PC-3 (cell line): Measurements from ENCODE around the gene ARHGEF3. TPM values are rescaled to one million over a fixed set of nuclear protein-coding genes. Genes with fewer than 3 reads are reported as not detected.

ENCODE experiments used
- ATAC-seq: fragments of 200-7000 bp; cut with Tn5 transposase; 2 replicates; pipeline ENCODE4 v1.9.1; 2020; ENCODE audit warnings: mild to moderate bottlenecking, moderate library complexity
- BruUV-seq: library from RNA; stranded (reverse); fragments of 400-500 nt; replicated peaks from 2 replicates; lab custom pipeline; 2021; lab: Mats Ljungman, UMichigan
- CTCF ChIA-PET: fragments of 300-600 bp; sonication (Branson Sonifier 250); formaldehyde crosslinking; loops from one replicate; lab custom pipeline; 2022; ENCODE audit warnings: antibody characterized with exemption; lab: Charles Lee
- POLR2A ChIA-PET: fragments of 300-600 bp; sonication (Branson Sonifier 250); formaldehyde crosslinking; loops from one replicate; lab custom pipeline; 2022; ENCODE audit warnings: antibody characterized with exemption; ENCODE audit not compliant: unreplicated experiment; lab: Charles Lee
- DNase-seq: peaks from one replicate; pipeline ENCODE4 v3.0.0-alpha.2; 2015
- H2AFZ ChIP-seq: fragments of 300-600 bp; sonication (generic); 2 replicates; pipeline ENCODE4 v1.6.0; 2016; ENCODE audit warnings: antibody characterized with exemption, low read length
- H3F3A ChIP-seq: fragments of 300-600 bp; sonication (generic); one replicate; pipeline ENCODE4 v1.6.0; 2017; ENCODE audit warnings: antibody characterized with exemption, low read length, control low read depth, mild to moderate bottlenecking; ENCODE audit not compliant: unreplicated experiment
- H3K27ac ChIP-seq: fragments of 300-600 bp; sonication (generic); 2 replicates; pipeline ENCODE4 v1.5.1; 2016; ENCODE audit warnings: mild to moderate bottlenecking, low read length
- H3K27me3 ChIP-seq: fragments of 300-600 bp; sonication (generic); 2 replicates; pipeline ENCODE4 v1.6.1; 2016; ENCODE audit warnings: low read length, mixed read lengths
- H3K36me3 ChIP-seq: fragments of 300-600 bp; sonication (generic); 2 replicates; pipeline ENCODE4 v1.6.1; 2016; ENCODE audit warnings: low read depth, mixed run types, low read length, mixed read lengths
- H3K4me1 ChIP-seq: fragments of 300-600 bp; sonication (generic); 2 replicates; pipeline ENCODE4 v1.5.1; 2016; ENCODE audit warnings: low read length; ENCODE audit not compliant: insufficient read depth
- H3K4me2 ChIP-seq: fragments of 300-600 bp; sonication (generic); 2 replicates; pipeline ENCODE4 v1.6.0; 2016; ENCODE audit warnings: low read length
- H3K4me3 ChIP-seq: fragments of 300-600 bp; sonication (generic); 2 replicates; pipeline ENCODE4 v1.5.1; 2016; ENCODE audit warnings: mild to moderate bottlenecking, low read length, mixed read lengths
- H3K79me2 ChIP-seq: fragments of 300-600 bp; sonication (generic); 2 replicates; pipeline ENCODE4 v1.6.1; 2017; ENCODE audit warnings: low read length, mixed read lengths
- H3K9ac ChIP-seq: fragments of 300-600 bp; sonication (generic); 2 replicates; pipeline ENCODE4 v1.6.0; 2016; ENCODE audit warnings: mild to moderate bottlenecking, low read length
- H3K9me2 ChIP-seq: fragments of 300-600 bp; sonication (generic); replicated peaks from 2 replicates; pipeline ENCODE4 v1.6.1; 2016; ENCODE audit warnings: mixed run types, low read length, mixed read lengths
- H3K9me3 ChIP-seq: fragments of 300-600 bp; sonication (generic); 2 replicates; pipeline ENCODE4 v1.6.1; 2016; ENCODE audit warnings: low read length, mixed read lengths
- H4K20me1 ChIP-seq: fragments of 300-600 bp; sonication (generic); 2 replicates; pipeline ENCODE4 v1.6.1; 2016; ENCODE audit warnings: low read length, mixed read lengths
- CTCF ChIP-seq: fragments of 300-600 bp; sonication (generic); conservative IDR thresholded peaks from 2 replicates; pipeline ENCODE4 v1.5.1; 2017; ENCODE audit warnings: antibody characterized with exemption, low read depth, mild to moderate bottlenecking, low read length
- EZH2 ChIP-seq: fragments of 300-600 bp; sonication (generic); IDR thresholded peaks from one replicate; pipeline ENCODE4 v1.6.1; 2017; ENCODE audit warnings: antibody characterized with exemption, mild to moderate bottlenecking, low read length; ENCODE audit not compliant: unreplicated experiment
- EZH2phosphoT487 ChIP-seq: fragments of 300-600 bp; sonication (generic); IDR thresholded peaks from 2 replicates; pipeline ENCODE4 v1.6.1; 2018; ENCODE audit warnings: mild to moderate bottlenecking, antibody characterized with exemption, low read length, borderline replicate concordance
- intact Hi-C: fragments of 100-400 bp; cut with micrococcal nuclease; formaldehyde crosslinking; loops from 2 replicates; pipeline ENCODE4 v1.9.0; 2023
- total RNA-seq: library from RNA; depleted of rRNA; stranded (reverse); fragments of >200 nt; gene quantifications from 2 replicates; pipeline ENCODE4 v1.2.3, GENCODE V29; 2014

The ARHGEF3 gene
- total RNA-seq, 1 experiment from 2014 or later = 8.7 TPM

DNA sequence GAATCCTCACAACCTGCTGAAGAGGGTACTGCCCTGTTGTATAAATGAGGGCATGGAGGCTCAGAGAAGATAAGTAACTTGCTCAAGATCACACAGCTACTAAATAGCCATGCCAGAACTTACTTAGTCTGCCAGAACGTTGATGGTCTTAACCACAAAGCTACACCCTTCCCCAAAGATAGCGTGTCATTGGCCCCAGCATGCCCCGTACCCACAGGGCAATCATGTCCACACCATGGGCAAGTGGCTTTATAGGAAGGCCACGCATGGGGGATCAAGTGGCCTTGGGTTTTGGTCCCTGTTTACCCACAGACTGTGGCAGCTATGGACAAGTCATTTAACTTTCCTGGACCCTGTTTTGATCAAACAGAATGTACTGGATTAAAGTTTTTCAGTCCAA, 15.9 kb upstream of the ARHGEF3 start:
- Histone ChIP-seq H3F3A (no peaks in the 10 kb centered on the region), H4K20me1 (no peaks in the 10 kb centered on the region), H3K4me1 (peaks cover 32% of the 10 kb centered on the region), H3K9ac (no peak overlapping the region), H3K9me3 (no peaks in the 10 kb centered on the region), H3K4me3 (no peak overlapping the region), H2AFZ (no peak overlapping the region), H3K9me2 (no peaks in the 10 kb centered on the region), H3K27me3 (no peaks in the 10 kb centered on the region), H3K4me2 (no peak overlapping the region), H3K27ac (no peak overlapping the region), H3K36me3 (no peaks in the 10 kb centered on the region), H3K79me2 (no peaks in the 10 kb centered on the region)
- no TSS peak for BruUV-seq
- intact Hi-C loops = loop anchor here (2.0 kb wide), 1 partner anchor 23 kb away; no protein-coding TSS in a partner anchor
- CTCF ChIA-PET = interaction anchor here (1.6 kb wide), 1 partner anchor 16 kb away, joined by 4 read pairs; the partner anchor contains the start of gene ARHGEF3
- TF ChIP-seq EZH2 = no peak
- TF ChIP-seq EZH2phosphoT487 = no peak
- ATAC-seq (no peak), DNase-seq (no peak)
- POLR2A ChIA-PET = no interaction called here

- ChIA-PET POLR2A (interaction anchor here (0.6 kb wide), 1 partner anchor 677 kb away, joined by 3 read pairs; no protein-coding TSS in a partner anchor), CTCF (no interaction called here)
- no peaks in the 10 kb centered on the region for H3K79me2 ChIP-seq
- no peak overlapping the region for H3K9ac ChIP-seq
- H3K36me3 ChIP-seq = no peaks in the 10 kb centered on the region
- H3K4me2 ChIP-seq = no peak overlapping the region
- no peak overlapping the region for H3K4me3 ChIP-seq
- H2AFZ ChIP-seq = no peak overlapping the region
- H3F3A ChIP-seq = no peaks in the 10 kb centered on the region
- intact Hi-C loops = no loop called here
- no peak overlapping the region for H3K27ac ChIP-seq
- no TSS peak for BruUV-seq
- no peak for DNase-seq
- no peak for TF ChIP-seq EZH2
- TF ChIP-seq CTCF = no peak
- TF ChIP-seq EZH2phosphoT487 = no peak
- H3K9me3 ChIP-seq = no peaks in the 10 kb centered on the region
- no peaks in the 10 kb centered on the region for H3K9me2 ChIP-seq
- no peaks in the 10 kb centered on the region for H3K27me3 ChIP-seq
- peaks cover 47% of the 10 kb centered on the region for H3K4me1 ChIP-seq
- H4K20me1 ChIP-seq = no peaks in the 10 kb centered on the region
- no peak for ATAC-seq
These were observed 14.3 kb upstream of the ARHGEF3 start for GRCh38 chr3:56816061-56816460.

DNA sequence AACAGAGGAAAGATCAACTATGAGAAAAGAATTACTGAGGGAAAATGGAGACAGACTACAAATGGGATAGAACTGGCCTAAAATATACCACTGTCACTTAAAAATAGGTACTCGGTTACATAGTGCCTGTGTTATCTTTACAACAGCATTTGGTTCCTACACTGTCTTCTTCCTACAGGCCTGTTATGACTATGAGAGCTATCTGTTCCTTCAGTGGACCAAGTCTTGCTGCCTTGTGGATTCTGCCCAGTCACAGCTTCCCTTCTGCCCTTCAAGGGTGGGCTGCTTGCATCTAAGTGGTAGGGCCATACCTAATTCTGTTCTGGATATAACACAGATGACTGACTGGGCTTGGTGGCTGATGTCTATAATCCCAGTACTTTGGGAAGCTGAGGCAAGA, 13.8 kb upstream of the ARHGEF3 start:
- peaks cover 52% of the 10 kb centered on the region for H3K4me1 ChIP-seq
- no peak for DNase-seq
- TF ChIP-seq EZH2phosphoT487 (no peak), EZH2 (no peak), CTCF (no peak)
- H3K79me2 ChIP-seq = no peaks in the 10 kb centered on the region
- H3K9ac ChIP-seq = no peak overlapping the region
- H3K4me2 ChIP-seq = no peak overlapping the region
- H4K20me1 ChIP-seq = no peaks in the 10 kb centered on the region
- intact Hi-C loops = no loop called here
- POLR2A ChIA-PET = no interaction called here
- no peaks in the 10 kb centered on the region for H3K36me3 ChIP-seq
- H3K4me3 ChIP-seq = no peak overlapping the region
- H3F3A ChIP-seq = no peaks in the 10 kb centered on the region
- no peak overlapping the region for H3K27ac ChIP-seq
- CTCF ChIA-PET = no interaction called here
- H2AFZ ChIP-seq = no peak overlapping the region
- no peaks in the 10 kb centered on the region for H3K27me3 ChIP-seq
- no TSS peak for BruUV-seq
- H3K9me3 ChIP-seq = no peaks in the 10 kb centered on the region
- no peak for ATAC-seq
- no peaks in the 10 kb centered on the region for H3K9me2 ChIP-seq
